ENCODE results near the gene RNF130. TPM values are rescaled to one million over a fixed set of nuclear protein-coding genes. Genes with fewer than 3 reads are reported as not detected.

Gene RNF130
- total and polyA plus RNA-seq, 9 of the 15 experiments (the other 6 are each of a cell fraction or from before 2014, with no cell fraction given) = 5.8 to 39.4 (median 27.1) TPM

DNA sequence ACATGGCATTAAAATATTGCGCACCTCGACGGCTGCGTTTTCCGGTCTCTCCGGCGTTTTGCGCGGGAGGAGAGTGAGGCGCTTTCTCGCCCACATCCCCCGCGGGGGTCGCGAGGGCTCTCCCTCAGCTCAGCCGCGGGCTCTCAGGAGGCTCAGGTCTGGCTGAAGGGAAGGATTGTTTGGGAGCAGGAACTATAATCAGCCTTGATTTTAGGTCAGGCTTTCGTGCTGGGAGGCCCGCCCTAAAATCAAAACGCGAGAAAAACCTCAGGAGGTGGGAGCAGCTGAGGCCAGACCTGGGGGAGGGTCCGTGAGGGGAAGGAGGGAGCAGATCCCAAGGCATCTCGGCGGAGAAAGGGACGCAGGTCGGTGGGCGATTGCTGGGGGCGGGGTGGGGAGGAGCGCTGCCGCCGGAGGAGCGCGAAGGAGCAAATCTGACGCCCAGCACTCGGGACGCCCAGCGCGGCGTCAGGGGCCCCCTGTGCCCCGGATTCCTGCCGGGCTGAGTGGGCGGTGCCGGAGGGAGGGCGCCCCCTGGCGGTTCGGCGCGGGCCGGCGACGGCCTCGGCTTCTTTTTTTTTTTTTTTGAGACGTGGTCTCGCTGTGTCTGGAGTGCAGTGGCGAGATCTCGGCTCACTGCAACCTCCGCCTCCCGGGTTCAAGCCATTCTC is 18.7 kb upstream of the RNF130 start:
- Histone ChIP-seq H3K4me2 (ENCODE audit: insufficient read depth, low read length) (peak overlapping the region; percentile 68), H3K27ac (ENCODE audit: extremely low read depth, low read depth, low read length) (no peak overlapping the region), H3K79me2 (ENCODE audit: control insufficient read depth, insufficient read depth, low read length) (no peaks in the 10 kb centered on the region), H3K27me3 (ENCODE audit: control insufficient read depth in 2 of 2, insufficient read depth in 2 of 2, low read length in 2 of 2) (no peaks in the 10 kb centered on the region), H3K36me3 (ENCODE audit: control insufficient read depth, insufficient read depth, low read length) (no peaks in the 10 kb centered on the region), H3K9me1 (ENCODE audit: control insufficient read depth, insufficient read depth, low read length) (no peaks in the 10 kb centered on the region), H3K4me1 (replicated peaks in 1 of 2; ENCODE audit: control insufficient read depth in 2 of 2, insufficient read depth in 2 of 2, low read length in 2 of 2) (peaks cover 38 to 45% of the 10 kb centered on the region in 2 experiments), H3K9me3 (replicated peaks; ENCODE audit: control insufficient read depth, insufficient read depth, low read depth, low read length) (no peaks in the 10 kb centered on the region), H4K20me1 (replicated peaks; ENCODE audit: control insufficient read depth, insufficient read depth, low read length) (0 out of 2 replicates have a peak, but pooled peaks cover under 1% of the 10 kb centered on the region), H3K9ac (ENCODE audit: insufficient read depth in 1 of 2, low read depth in 2 of 2, low read length in 2 of 2) (peak overlapping the region; percentile 14 to 82; a peak in 3 of 4 replicates), H2AFZ (ENCODE audit: low read depth, low read length) (peak overlapping the region; percentile 79), H3K4me3 (peak overlapping the region; percentile 45)
- ATAC-seq = peak; percentile 84
- ChIA-PET CTCF (ENCODE audit: low intra/inter-chr PET ratio) (interaction anchor here (0.6 to 0.7 kb wide), 3 partner anchors 19 to 326 kb away, joined by 3 to 7 read pairs (median 4); partner anchors contain the start of gene RNF130), POLR2A (interaction anchor here (0.6 to 0.7 kb wide), 3 partner anchors 9 to 191 kb away, joined by 3 read pairs; no protein-coding TSS in a partner anchor)
- no peak for FAIRE-seq
- WGBS (ENCODE audit: insufficient coverage, low coverage, missing lambda C conversion rate) = 12% methylated on average over 31 of the region's 58 CpGs
- BruUV-seq (replicated peaks) = no TSS peak
- intact Hi-C loops (cut with micrococcal nuclease) (loop anchor here (5.0 kb wide), 3 partner anchors 103 to 328 kb away; partner anchors contain the start of gene MRNIP), in situ Hi-C loops (cut with MboI) (no loop called here)
- DNase-seq (ENCODE audit: extremely low read depth in 1 of 4, low spot score in 3 of 4) = peak; percentile 78 to 84 (median 81)
- TF ChIP-seq ZEB2 (IDR thresholded peaks at IDR 0.05) (0 out of 2 replicates have a peak, but pooled peaks have one; percentile 30), TSC22D4 (tag; IDR thresholded peaks at IDR 0.05) (no peak), CHD2 (IDR thresholded peaks at IDR 0.05; ENCODE audit: low read depth, low read length) (peak; percentile 54; the same call in 1 of the 2 replicates), EGR1 (conservative IDR thresholded peaks at IDR 0.05) (peak; percentile 95), TEAD2 (tag; IDR thresholded peaks at IDR 0.05) (no peak), ZNF384 (IDR thresholded peaks at IDR 0.05; ENCODE audit: low read depth, low read length) (peak; percentile 99), GATAD2A (IDR thresholded peaks at IDR 0.05) (no peak), CCNT2 (IDR thresholded peaks at IDR 0.05; ENCODE audit: borderline replicate concordance, extremely low read depth, insufficient read length, low read depth, low read length) (peak; percentile 81), TEAD4 (IDR thresholded peaks at IDR 0.05; ENCODE audit: low read length) (0 out of 2 replicates have a peak, but pooled peaks have one; percentile 15), TEAD4 (CRISPR knock-in tag; IDR thresholded peaks at IDR 0.05; ENCODE audit: borderline replicate concordance) (no peak), CBFA2T3 (IDR thresholded peaks at IDR 0.05) (0 out of 2 replicates have a peak, but pooled peaks have one; percentile 12), CBFB (CRISPR knock-in tag; IDR thresholded peaks at IDR 0.05) (no peak)
- TF ChIP-seq, protein P1, sequence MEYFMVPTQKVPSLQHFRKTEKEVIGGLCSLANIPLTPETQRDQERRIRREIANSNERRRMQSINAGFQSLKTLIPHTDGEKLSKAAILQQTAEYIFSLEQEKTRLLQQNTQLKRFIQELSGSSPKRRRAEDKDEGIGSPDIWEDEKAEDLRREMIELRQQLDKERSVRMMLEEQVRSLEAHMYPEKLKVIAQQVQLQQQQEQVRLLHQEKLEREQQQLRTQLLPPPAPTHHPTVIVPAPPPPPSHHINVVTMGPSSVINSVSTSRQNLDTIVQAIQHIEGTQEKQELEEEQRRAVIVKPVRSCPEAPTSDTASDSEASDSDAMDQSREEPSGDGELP (CRISPR knock-in tag; IDR thresholded peaks at IDR 0.05; ENCODE audit: borderline replicate concordance) = peak; percentile 58; the same call in 1 of the 2 replicates
- TF ChIP-seq, protein P2, sequence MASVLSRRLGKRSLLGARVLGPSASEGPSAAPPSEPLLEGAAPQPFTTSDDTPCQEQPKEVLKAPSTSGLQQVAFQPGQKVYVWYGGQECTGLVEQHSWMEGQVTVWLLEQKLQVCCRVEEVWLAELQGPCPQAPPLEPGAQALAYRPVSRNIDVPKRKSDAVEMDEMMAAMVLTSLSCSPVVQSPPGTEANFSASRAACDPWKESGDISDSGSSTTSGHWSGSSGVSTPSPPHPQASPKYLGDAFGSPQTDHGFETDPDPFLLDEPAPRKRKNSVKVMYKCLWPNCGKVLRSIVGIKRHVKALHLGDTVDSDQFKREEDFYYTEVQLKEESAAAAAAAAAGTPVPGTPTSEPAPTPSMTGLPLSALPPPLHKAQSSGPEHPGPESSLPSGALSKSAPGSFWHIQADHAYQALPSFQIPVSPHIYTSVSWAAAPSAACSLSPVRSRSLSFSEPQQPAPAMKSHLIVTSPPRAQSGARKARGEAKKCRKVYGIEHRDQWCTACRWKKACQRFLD (CRISPR knock-in tag; IDR thresholded peaks at IDR 0.05) = peak; percentile 48; the same call in 1 of the 2 replicates
- TF ChIP-seq, protein P3, sequence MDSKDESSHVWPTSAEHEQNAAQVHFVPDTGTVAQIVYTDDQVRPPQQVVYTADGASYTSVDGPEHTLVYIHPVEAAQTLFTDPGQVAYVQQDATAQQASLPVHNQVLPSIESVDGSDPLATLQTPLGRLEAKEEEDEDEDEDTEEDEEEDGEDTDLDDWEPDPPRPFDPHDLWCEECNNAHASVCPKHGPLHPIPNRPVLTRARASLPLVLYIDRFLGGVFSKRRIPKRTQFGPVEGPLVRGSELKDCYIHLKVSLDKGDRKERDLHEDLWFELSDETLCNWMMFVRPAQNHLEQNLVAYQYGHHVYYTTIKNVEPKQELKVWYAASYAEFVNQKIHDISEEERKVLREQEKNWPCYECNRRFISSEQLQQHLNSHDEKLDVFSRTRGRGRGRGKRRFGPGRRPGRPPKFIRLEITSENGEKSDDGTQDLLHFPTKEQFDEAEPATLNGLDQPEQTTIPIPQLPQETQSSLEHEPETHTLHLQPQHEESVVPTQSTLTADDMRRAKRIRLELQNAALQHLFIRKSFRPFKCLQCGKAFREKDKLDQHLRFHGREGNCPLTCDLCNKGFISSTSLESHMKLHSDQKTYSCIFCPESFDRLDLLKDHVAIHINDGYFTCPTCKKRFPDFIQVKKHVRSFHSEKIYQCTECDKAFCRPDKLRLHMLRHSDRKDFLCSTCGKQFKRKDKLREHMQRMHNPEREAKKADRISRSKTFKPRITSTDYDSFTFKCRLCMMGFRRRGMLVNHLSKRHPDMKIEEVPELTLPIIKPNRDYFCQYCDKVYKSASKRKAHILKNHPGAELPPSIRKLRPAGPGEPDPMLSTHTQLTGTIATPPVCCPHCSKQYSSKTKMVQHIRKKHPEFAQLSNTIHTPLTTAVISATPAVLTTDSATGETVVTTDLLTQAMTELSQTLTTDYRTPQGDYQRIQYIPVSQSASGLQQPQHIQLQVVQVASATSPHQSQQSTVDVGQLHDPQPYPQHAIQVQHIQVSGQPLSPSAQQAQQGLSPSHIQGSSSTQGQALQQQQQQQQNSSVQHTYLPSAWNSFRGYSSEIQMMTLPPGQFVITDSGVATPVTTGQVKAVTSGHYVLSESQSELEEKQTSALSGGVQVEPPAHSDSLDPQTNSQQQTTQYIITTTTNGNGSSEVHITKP (IDR thresholded peaks at IDR 0.05; ENCODE audit: partially characterized antibody) = no peak
